ENCODE measurements around the gene COL4A2.

Gene COL4A2

GRCh38 chr13:110462091-110462490, 155.0 kb downstream of the COL4A2 start:
- DNase-seq, result no peak

GRCh38 chr13:110463156-110463555, 156.1 kb downstream of the COL4A2 start:
- DNase-seq, result no peak

- DNase-seq, result peak; percentile 34
Observed at GRCh38 chr13:110463871-110464510, 156.9 kb downstream of the COL4A2 start.

- no peak for DNase-seq
Observed at GRCh38 chr13:110464556-110465333, 157.7 kb downstream of the COL4A2 start.

- DNase-seq, result no peak
Observed at GRCh38 chr13:110465696-110466095, 158.6 kb downstream of the COL4A2 start.

- DNase-seq, result no peak
Observed at GRCh38 chr13:110466266-110466915, 159.3 kb downstream of the COL4A2 start.

- DNase-seq, result no peak
Observed at GRCh38 chr13:110467516-110468110, 160.5 kb downstream of the COL4A2 start.

GRCh38 chr13:110468986-110469495, 162.0 kb downstream of the COL4A2 start:
- DNase-seq, result no peak

- DNase-seq, result no peak
Observed at GRCh38 chr13:110469597-110469996, 162.5 kb downstream of the COL4A2 start.

- DNase-seq, result no peak
Observed at GRCh38 chr13:110470272-110471009, 163.4 kb downstream of the COL4A2 start.

- no peak for DNase-seq
Observed at GRCh38 chr13:110471156-110471832, 164.2 kb downstream of the COL4A2 start.

GRCh38 chr13:110471833-110472162, 164.7 kb downstream of the COL4A2 start:
- DNase-seq, result peak; percentile 78

- DNase-seq, result no peak
Observed at GRCh38 chr13:110472904-110473563, 165.9 kb downstream of the COL4A2 start.

GRCh38 chr13:110474713-110475112, 167.6 kb downstream of the COL4A2 start:
- no peak for DNase-seq

- DNase-seq, result no peak
Observed at GRCh38 chr13:110475117-110475516, 168.0 kb downstream of the COL4A2 start.

- DNase-seq, result no peak
Observed at GRCh38 chr13:110475550-110476219, 168.6 kb downstream of the COL4A2 start.

- DNase-seq, result no peak
Observed at GRCh38 chr13:110476220-110476617, 169.1 kb downstream of the COL4A2 start.

GRCh38 chr13:110477706-110478245, 170.7 kb downstream of the COL4A2 start:
- DNase-seq, result no peak

- no peak for DNase-seq
Observed at GRCh38 chr13:110478405-110479214, 171.5 kb downstream of the COL4A2 start.

GRCh38 chr13:110479215-110479545, 172.1 kb downstream of the COL4A2 start:
- DNase-seq, result no peak
